ENCODE data around the gene LRRC59. TPM values are rescaled to one million over a fixed set of nuclear protein-coding genes. Genes with fewer than 3 reads are reported as not detected.
A peak's percentile ranks its signal among the peaks of the same experiment; 100 is the strongest.

Gene LRRC59
- total RNA-seq, 1 experiment from 2014 or later: 108 TPM

DNA sequence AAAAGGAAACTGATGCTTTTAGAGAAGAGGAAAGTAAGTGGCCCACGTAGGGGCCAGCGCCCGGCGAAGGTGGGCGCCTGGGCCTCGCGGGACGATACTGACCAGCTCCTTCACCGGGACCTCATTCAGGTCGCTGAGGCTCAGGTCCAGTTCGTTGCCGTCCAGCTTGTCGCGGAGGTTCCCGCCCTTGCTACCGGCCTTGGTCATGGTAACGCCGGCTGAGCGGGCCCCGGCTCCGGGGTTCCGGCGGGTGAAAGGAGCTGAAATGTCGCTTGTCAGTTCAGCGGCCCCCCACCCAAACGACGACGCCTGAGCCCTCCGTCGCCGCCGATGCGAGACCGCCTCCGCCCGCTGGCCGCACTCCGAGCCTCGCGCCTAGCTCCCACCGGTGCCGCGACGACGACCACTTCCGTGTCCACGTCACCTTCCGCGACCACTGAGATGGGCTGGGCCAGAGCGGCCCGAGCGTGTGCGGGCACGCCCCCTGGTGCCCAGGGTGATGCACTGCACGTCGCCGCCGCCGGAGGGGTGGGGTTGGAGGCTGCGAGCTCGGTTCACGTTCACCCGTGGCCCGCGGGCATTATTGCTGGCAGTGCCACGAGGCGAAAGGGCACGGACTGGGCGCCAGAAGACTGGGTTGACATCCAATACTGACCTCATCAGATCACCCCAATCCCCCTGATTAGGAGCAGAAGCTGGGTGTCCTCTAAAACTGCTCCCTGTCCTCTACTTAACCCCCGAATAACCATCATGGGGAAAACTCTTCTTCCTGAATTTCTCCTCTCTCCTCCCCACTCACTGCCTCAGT, at the start of gene LRRC59 (continued):
- no peak for TF ChIP-seq NR3C1 (CRISPR knock-in tag; conservative IDR thresholded peaks at IDR 0.05; ENCODE audit: low read depth)
- TF ChIP-seq PRRX2 (CRISPR knock-in tag; IDR thresholded peaks at IDR 0.05): no peak
- TF ChIP-seq SMAD4 (CRISPR knock-in tag; IDR thresholded peaks at IDR 0.05): no peak
- TF ChIP-seq ZNF121 (CRISPR knock-in tag; IDR thresholded peaks at IDR 0.05): peak; percentile 33; the same call in 1 of the 2 replicates
- TF ChIP-seq, protein P1, sequence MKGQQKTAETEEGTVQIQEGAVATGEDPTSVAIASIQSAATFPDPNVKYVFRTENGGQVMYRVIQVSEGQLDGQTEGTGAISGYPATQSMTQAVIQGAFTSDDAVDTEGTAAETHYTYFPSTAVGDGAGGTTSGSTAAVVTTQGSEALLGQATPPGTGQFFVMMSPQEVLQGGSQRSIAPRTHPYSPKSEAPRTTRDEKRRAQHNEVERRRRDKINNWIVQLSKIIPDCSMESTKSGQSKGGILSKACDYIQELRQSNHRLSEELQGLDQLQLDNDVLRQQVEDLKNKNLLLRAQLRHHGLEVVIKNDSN (CRISPR knock-in tag; IDR thresholded peaks at IDR 0.05): peak; percentile 66
- peak; percentile 97 for TF ChIP-seq CREB1 (CRISPR knock-in tag; IDR thresholded peaks at IDR 0.05)
- TF ChIP-seq ATF1 (CRISPR knock-in tag; IDR thresholded peaks at IDR 0.05): peak; percentile 89; the same call in 1 of the 2 replicates
- TF ChIP-seq, protein P2, sequence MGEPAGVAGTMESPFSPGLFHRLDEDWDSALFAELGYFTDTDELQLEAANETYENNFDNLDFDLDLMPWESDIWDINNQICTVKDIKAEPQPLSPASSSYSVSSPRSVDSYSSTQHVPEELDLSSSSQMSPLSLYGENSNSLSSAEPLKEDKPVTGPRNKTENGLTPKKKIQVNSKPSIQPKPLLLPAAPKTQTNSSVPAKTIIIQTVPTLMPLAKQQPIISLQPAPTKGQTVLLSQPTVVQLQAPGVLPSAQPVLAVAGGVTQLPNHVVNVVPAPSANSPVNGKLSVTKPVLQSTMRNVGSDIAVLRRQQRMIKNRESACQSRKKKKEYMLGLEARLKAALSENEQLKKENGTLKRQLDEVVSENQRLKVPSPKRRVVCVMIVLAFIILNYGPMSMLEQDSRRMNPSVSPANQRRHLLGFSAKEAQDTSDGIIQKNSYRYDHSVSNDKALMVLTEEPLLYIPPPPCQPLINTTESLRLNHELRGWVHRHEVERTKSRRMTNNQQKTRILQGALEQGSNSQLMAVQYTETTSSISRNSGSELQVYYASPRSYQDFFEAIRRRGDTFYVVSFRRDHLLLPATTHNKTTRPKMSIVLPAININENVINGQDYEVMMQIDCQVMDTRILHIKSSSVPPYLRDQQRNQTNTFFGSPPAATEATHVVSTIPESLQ (CRISPR knock-in tag; IDR thresholded peaks at IDR 0.05): no peak
- TF ChIP-seq MXD4 (CRISPR knock-in tag; IDR thresholded peaks at IDR 0.05; ENCODE audit: borderline replicate concordance): no peak
- no peak for TF ChIP-seq GRHL2 (CRISPR knock-in tag; IDR thresholded peaks at IDR 0.05; ENCODE audit: insufficient replicate concordance, severe bottlenecking)
- TF ChIP-seq, protein P3, sequence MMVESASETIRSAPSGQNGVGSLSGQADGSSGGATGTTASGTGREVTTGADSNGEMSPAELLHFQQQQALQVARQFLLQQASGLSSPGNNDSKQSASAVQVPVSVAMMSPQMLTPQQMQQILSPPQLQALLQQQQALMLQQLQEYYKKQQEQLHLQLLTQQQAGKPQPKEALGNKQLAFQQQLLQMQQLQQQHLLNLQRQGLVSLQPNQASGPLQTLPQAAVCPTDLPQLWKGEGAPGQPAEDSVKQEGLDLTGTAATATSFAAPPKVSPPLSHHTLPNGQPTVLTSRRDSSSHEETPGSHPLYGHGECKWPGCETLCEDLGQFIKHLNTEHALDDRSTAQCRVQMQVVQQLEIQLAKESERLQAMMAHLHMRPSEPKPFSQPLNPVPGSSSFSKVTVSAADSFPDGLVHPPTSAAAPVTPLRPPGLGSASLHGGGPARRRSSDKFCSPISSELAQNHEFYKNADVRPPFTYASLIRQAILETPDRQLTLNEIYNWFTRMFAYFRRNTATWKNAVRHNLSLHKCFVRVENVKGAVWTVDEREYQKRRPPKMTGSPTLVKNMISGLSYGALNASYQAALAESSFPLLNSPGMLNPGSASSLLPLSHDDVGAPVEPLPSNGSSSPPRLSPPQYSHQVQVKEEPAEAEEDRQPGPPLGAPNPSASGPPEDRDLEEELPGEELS (CRISPR knock-in tag; IDR thresholded peaks at IDR 0.05): peak; percentile 96
- TF ChIP-seq, protein P4, sequence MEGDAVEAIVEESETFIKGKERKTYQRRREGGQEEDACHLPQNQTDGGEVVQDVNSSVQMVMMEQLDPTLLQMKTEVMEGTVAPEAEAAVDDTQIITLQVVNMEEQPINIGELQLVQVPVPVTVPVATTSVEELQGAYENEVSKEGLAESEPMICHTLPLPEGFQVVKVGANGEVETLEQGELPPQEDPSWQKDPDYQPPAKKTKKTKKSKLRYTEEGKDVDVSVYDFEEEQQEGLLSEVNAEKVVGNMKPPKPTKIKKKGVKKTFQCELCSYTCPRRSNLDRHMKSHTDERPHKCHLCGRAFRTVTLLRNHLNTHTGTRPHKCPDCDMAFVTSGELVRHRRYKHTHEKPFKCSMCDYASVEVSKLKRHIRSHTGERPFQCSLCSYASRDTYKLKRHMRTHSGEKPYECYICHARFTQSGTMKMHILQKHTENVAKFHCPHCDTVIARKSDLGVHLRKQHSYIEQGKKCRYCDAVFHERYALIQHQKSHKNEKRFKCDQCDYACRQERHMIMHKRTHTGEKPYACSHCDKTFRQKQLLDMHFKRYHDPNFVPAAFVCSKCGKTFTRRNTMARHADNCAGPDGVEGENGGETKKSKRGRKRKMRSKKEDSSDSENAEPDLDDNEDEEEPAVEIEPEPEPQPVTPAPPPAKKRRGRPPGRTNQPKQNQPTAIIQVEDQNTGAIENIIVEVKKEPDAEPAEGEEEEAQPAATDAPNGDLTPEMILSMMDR (IDR thresholded peaks at IDR 0.05): peak; percentile 98
- TF ChIP-seq FOXJ3 (CRISPR knock-in tag; IDR thresholded peaks at IDR 0.05; ENCODE audit: borderline replicate concordance): no peak
- TF ChIP-seq ZNF396 (CRISPR knock-in tag; IDR thresholded peaks at IDR 0.05; ENCODE audit: borderline replicate concordance): no peak
- TF ChIP-seq RELA (CRISPR knock-in tag; IDR thresholded peaks at IDR 0.05; ENCODE audit: borderline replicate concordance): no peak
- TF ChIP-seq CREM (CRISPR knock-in tag; IDR thresholded peaks at IDR 0.05): peak; percentile 96
- TF ChIP-seq MYBL2 (CRISPR knock-in tag; IDR thresholded peaks at IDR 0.05): peak; percentile 94
- no peak for TF ChIP-seq OVOL2 (CRISPR knock-in tag; IDR thresholded peaks at IDR 0.05; ENCODE audit: borderline replicate concordance)
- TF ChIP-seq, protein P5, sequence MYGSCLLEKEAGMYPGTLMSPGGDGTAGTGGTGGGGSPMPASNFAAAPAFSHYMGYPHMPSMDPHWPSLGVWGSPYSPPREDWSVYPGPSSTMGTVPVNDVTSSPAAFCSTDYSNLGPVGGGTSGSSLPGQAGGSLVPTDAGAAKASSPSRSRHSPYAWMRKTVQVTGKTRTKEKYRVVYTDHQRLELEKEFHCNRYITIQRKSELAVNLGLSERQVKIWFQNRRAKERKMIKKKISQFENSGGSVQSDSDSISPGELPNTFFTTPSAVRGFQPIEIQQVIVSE (CRISPR knock-in tag; IDR thresholded peaks at IDR 0.05; ENCODE audit: borderline replicate concordance): no peak
- TF ChIP-seq, protein P6, sequence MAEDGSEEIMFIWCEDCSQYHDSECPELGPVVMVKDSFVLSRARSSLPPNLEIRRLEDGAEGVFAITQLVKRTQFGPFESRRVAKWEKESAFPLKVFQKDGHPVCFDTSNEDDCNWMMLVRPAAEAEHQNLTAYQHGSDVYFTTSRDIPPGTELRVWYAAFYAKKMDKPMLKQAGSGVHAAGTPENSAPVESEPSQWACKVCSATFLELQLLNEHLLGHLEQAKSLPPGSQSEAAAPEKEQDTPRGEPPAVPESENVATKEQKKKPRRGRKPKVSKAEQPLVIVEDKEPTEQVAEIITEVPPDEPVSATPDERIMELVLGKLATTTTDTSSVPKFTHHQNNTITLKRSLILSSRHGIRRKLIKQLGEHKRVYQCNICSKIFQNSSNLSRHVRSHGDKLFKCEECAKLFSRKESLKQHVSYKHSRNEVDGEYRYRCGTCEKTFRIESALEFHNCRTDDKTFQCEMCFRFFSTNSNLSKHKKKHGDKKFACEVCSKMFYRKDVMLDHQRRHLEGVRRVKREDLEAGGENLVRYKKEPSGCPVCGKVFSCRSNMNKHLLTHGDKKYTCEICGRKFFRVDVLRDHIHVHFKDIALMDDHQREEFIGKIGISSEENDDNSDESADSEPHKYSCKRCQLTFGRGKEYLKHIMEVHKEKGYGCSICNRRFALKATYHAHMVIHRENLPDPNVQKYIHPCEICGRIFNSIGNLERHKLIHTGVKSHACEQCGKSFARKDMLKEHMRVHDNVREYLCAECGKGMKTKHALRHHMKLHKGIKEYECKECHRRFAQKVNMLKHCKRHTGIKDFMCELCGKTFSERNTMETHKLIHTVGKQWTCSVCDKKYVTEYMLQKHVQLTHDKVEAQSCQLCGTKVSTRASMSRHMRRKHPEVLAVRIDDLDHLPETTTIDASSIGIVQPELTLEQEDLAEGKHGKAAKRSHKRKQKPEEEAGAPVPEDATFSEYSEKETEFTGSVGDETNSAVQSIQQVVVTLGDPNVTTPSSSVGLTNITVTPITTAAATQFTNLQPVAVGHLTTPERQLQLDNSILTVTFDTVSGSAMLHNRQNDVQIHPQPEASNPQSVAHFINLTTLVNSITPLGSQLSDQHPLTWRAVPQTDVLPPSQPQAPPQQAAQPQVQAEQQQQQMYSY (CRISPR knock-in tag; IDR thresholded peaks at IDR 0.05): no peak
- peak; percentile 98 for TF ChIP-seq FOXK1 (CRISPR knock-in tag; IDR thresholded peaks at IDR 0.05)
- TF ChIP-seq, protein P7, sequence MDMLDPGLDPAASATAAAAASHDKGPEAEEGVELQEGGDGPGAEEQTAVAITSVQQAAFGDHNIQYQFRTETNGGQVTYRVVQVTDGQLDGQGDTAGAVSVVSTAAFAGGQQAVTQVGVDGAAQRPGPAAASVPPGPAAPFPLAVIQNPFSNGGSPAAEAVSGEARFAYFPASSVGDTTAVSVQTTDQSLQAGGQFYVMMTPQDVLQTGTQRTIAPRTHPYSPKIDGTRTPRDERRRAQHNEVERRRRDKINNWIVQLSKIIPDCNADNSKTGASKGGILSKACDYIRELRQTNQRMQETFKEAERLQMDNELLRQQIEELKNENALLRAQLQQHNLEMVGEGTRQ (CRISPR knock-in tag; IDR thresholded peaks at IDR 0.05): peak; percentile 29
- TF ChIP-seq, protein P8, sequence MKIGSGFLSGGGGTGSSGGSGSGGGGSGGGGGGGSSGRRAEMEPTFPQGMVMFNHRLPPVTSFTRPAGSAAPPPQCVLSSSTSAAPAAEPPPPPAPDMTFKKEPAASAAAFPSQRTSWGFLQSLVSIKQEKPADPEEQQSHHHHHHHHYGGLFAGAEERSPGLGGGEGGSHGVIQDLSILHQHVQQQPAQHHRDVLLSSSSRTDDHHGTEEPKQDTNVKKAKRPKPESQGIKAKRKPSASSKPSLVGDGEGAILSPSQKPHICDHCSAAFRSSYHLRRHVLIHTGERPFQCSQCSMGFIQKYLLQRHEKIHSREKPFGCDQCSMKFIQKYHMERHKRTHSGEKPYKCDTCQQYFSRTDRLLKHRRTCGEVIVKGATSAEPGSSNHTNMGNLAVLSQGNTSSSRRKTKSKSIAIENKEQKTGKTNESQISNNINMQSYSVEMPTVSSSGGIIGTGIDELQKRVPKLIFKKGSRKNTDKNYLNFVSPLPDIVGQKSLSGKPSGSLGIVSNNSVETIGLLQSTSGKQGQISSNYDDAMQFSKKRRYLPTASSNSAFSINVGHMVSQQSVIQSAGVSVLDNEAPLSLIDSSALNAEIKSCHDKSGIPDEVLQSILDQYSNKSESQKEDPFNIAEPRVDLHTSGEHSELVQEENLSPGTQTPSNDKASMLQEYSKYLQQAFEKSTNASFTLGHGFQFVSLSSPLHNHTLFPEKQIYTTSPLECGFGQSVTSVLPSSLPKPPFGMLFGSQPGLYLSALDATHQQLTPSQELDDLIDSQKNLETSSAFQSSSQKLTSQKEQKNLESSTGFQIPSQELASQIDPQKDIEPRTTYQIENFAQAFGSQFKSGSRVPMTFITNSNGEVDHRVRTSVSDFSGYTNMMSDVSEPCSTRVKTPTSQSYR (CRISPR knock-in tag; IDR thresholded peaks at IDR 0.05): peak; percentile 92
- TF ChIP-seq CBFB (CRISPR knock-in tag; IDR thresholded peaks at IDR 0.05; ENCODE audit: low read depth): no peak
